Activated effector memory CD4-positive, alpha-beta T cell treated with anti-CD3 and anti-CD28 coated beads, Interleukin-2, amount 50 U/mL, for 16 hours (primary cell): Measurements from ENCODE around the gene IFNL4.
"Not testable (repeated sequence)": the region's sequence is repeated elsewhere in the genome, so short reads cannot be mapped to it uniquely, and the experiment has no call there.

ENCODE experiments used
- DNase-seq: peaks from one replicate; pipeline ENCODE4 v3.0.0-alpha.2; 2020

IFNL4 gene

GRCh38 chr19:39219108-39219507, 29.5 kb downstream of the IFNL4 start:
- not testable (repeated sequence) for DNase-seq

DNA sequence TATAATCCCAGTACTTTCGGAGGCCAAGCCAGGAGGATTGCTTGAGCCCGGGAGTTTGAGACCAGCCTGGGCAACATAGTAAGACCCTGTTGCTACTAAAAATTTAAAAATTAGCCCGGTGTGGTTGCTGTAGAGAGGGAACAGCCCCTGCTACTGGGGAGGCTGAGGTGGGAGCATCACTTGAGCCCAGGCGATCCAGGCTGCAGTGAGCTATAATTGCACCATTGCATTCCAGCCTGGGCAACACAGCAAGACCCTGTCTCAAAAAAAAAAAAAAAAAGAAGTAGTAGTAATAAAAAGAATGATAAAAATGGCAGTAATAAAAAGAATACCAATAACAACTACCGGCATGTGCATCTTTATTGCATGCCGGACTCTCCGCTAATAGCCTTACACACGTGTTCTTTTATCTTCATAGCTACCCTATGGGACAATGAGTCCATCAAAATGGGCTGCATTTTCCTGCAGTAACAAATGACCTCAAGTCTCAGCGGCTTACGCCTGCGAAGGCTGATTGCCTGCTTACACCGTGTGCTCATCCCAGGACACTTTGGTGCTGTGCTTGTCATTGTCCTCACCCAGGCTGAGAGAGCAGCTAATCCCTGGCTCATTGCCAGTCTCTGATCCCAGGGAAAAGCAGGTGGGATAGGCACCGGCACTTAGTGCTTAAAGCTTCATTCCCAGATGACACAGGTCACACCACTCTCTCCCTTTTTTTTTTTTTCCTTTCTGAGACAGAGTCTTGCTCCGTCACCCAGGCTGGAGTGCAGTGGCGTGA, 30.2 kb downstream of the IFNL4 start:
- no peak for DNase-seq

- DNase-seq, result no peak
These were observed 31.6 kb downstream of the IFNL4 start for GRCh38 chr19:39217094-39217493.

DNA sequence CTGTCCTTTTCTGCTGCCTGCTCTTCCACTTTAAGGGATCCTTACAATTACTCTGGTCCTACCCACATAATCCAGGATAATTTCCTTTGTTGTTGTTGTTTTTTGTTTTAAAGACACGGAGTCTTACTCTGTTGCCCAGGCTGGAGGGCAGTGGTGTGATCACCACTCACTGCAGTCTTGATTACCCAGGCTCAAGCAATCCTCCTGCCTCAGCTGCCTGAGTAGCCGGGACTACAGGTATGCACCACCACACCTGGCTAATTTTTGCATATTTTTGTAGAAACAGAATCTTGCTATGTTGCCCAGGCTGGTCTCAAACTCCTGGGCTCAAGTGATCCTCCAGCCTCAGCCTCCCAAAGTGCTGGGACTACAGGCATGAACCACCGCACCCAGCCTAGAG, 33.3 kb downstream of the IFNL4 start:
- not testable (repeated sequence) for DNase-seq

- peak; percentile 83 for DNase-seq
These were observed 36.3 kb downstream of the IFNL4 start for GRCh38 chr19:39212375-39212742.

DNA sequence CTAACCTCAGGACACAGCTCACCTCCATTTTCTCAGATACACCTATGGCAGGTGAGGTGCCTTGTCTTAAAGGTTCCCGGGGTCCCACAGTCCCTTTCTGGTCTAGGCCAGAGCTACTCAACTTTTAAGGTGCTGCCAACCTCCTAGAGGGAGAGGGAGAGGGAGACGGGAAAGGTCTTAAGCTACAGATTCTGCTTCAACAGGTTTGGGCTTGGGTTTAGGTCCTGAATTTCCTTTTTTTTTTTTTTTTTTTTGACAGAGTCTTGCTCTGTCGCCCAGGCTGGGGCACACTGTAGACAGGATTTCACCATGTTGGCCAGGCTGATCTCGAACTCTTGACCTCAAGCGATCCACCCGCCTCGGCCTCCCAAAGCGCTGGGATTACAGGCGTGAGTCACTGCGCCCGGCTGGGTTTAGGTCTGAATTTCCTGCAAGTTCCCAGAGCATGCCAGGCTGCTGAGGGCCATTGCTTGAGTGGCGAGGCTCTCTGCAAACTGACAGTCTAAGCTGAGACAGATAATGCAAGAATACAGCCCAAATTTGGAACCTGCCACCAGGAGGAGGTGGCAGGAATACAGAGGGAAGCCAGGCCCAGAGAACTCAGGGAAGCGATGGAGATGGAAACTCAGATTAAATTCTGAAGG, 36.8 kb downstream of the IFNL4 start:
- no peak for DNase-seq

DNA sequence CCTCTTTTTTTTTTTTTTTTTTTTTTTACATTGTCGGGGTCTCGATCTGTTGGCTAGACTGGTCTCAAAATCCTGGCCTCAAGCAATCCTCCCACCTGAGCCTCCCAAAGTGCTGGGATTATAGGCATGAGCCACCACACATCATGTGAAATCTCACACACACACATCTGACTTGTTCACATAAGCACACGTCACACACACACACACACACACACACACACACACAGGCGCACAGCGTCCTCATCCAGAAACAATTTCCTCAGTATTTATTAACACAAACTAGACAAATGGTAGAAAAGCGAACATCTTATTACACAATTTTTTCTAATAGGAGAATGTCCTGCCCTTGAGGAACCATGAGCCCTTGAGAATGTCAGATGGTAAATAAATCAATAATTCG, 39.5 kb downstream of the IFNL4 start:
- no peak for DNase-seq

- DNase-seq, result no peak
These were observed 40.4 kb downstream of the IFNL4 start for GRCh38 chr19:39208175-39208795.

GRCh38 chr19:39207293-39207836, 41.3 kb downstream of the IFNL4 start:
- no peak for DNase-seq

DNA sequence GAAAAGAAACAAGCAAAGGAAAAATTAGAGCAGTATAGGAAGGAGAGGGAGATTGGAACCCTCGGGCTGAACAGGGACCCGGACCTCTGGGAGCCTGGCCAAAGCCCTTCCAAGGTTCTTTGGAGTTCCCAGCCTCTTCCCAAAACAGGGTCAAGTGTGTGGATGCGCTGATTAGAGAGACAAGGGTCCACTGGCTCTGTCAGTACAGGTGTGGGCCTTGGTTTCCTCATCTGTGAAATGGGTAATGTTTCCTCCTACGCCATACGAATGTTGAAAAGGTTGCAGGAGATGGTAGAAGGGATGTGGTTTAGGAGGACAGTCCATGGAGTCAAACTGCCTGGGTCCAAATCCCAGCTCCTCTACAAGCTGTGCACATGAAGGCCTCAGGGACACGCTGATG, 42.5 kb downstream of the IFNL4 start:
- no peak for DNase-seq

DNA sequence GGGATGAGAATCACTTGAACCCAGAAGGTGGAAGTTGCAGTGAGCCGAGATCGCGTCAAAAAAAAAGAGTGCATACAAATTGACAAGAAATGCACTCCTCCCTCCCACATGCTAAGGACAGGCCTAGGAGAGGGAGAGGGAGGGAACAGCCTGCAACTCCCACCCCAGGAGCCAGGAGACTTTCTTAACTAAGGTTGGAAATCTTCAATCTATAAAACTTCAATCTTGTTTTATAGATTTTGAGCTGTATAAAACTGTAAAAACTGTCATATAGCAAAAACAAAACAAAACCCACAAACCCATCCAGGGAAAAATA, 43.2 kb downstream of the IFNL4 start:
- no peak for DNase-seq

GRCh38 chr19:39203372-39204341, 45.0 kb downstream of the IFNL4 start, which contains the start of gene SYCN:
Gene SYCN, minus strand, starts transcription at chr19:39204263. Its CDS starts 9 bp downstream, at chr19:39204254.
- no peak for DNase-seq

DNA sequence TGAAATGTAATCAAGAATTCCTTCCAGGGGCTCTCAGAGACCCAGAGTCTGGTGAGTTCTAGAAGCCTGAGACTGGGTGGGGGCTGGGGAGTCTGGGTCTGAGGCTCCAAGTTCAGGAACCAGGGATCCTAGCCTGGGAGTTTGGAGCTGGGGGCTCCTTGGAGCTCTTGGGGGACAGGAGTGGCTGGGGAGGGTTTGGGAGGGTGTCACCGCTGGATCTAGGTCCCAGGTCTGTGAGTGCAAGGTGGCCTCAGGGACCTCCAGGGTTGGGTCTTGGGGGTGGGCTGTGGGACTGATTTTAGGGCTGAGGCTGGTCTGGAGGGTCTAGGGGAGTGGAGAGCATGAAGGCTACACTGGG, 45.7 kb downstream of the IFNL4 start:
- DNase-seq, result no peak

DNA sequence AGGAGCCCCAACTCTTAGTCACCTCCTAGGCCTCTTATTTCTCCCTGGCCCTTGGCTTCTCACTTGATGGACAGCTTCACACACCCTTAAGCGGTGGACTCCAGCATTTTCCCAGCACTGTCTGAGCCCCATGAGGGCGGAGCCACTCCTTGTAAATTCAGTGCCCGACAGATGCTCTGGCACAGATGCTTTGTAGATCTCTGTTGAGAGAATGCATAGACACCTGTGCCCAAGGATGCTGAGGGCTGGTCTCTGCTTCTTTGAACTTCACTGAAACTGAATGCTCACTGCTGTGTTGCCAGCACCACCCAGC, 47.9 kb downstream of the IFNL4 start:
- no peak for DNase-seq

- no peak for DNase-seq
These were observed 48.4 kb downstream of the IFNL4 start for GRCh38 chr19:39200066-39200802.

- no peak for DNase-seq
These were observed 49.6 kb downstream of the IFNL4 start for GRCh38 chr19:39199025-39199424.

DNA sequence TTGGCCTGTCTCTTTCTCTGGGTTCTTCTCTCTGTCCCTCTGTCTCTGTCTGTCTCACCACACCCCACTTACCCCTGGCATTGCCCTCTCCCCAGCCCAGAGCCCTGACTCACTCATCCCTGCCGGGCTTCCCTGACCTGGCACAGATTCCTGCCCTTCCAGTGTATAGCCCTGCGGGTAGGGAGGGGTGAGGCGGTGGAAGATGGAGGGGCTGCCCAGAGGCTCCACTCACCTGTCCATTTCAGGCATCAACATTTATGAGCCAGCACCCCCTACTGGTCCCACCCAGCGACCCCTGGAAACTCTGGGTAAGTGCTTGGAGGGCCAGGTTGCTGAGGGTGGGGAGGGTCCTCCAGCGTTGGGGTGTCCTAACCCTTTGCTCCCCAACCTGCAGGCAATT, 50.8 kb downstream of the IFNL4 start:
- DNase-seq, result no peak

DNA sequence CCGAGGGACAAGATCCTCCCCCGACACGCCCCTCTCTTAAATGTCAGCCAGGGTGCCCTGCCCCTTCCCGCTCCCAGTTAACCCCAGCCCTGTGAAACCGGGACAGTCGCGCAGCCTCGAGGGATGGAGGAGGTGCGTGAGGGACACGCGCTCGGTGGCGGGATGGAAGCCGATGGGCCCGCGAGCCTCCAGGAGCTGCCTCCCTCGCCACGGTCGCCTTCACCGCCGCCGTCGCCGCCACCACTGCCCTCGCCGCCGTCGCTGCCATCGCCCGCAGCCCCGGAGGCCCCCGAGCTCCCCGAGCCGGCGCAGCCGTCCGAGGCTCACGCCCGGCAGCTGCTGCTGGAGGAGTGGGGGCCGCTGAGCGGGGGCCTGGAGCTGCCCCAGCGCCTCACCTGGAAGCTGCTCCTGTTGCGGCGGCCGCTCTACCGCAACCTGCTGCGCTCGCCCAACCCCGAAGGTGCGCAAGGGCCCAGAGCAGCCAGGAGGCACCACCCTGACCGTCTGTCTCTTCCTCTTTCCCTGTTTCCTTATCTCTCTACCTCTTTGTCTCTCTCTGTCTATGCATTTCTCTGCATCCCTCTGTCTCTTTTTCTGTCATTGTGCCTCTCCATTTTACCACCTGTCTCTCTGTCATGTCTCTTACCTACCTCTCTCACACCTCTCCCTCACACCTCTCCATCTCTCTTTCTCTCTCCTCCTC, 51.6 kb downstream of the IFNL4 start, which contains the start of gene NCCRP1:
TSS of gene NCCRP1 (plus strand) at position 105 of the 703 bp plus-strand sequence. CDS start at position 124, 19 bp downstream.
- DNase-seq, result no peak

DNA sequence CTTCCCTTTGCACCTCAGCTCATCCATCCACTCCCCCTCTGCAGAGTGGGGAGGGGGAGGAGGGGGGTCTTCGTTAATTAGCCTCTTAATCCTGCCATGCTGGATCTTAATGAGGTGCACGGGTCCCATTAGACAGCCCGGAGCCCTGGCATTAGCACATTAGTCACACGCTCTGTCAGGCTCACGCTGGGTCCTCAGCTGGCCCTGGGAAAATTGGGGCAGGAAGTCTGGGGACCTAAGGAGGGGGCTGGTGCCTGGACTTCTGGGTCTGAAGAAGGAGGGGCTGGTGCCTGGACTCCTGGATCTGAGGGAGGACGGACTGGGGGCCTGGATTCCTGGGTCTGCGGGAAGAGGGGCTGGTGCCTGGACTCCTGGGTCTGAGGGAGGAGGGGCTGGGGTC, 52.3 kb downstream of the IFNL4 start:
- DNase-seq, result no peak
